Measurements from ENCODE around the gene LRRN1.

Gene LRRN1

DNA sequence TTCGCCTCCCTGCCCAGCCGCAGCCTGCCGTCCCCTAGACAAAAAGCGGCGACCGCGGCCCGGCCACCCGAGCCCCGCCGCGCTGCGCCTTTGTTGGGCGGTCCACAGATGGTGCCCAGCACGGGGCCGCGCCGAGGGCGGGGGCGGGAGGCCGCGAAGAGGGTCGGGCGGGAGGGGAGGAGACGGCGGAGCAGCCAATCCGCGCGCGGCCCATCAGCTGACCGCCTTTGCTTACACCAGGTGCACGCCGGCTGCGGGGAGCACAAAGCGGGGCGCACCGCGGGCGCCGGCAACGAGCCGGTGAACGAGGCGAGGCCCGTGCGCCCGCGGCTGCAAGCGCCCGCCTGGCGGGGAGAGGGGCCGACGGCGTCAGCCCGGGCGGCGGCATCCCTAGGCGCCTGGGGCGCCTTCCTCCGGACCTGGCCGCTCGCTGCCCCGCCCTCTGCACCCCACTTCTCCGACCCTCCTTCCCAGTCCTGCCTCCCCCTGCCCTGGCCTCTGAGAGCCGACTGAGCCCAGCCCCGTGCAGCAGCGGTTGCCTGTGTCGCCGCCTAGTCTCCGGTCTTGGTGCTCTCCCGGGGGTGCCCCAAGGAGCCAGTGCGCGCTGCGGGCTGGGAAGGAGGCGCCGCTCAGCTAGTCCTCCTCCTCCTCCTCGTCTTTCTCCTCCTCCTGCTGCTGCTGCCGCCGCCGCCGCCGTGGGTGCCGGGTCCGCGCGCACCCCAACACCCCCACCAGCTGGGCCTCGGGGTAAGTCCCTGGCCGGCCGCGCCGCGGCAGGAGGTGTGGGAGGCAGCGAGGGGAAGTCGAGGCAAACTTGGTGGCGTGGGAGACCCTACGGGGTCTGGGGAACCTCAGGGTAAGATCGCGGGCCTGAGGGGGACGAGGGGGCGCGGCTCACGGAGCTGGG lies at the start of gene LRRN1:
TSS of gene LRRN1 (plus strand) at position 259 of the 907 bp plus-strand sequence. CDS start 45,211 bp downstream, outside the sequence.
- FAIRE-seq, result no peak

- no peak for FAIRE-seq
These were observed 45.8 kb upstream of the LRRN1 start for GRCh38 chr3:3753416-3753815.

- FAIRE-seq, result no peak
These were observed 33.6 kb upstream of the LRRN1 start for GRCh38 chr3:3765661-3766060.

GRCh38 chr3:3766140-3766539 lies 33.1 kb upstream of the LRRN1 start:
- no peak for FAIRE-seq

DNA sequence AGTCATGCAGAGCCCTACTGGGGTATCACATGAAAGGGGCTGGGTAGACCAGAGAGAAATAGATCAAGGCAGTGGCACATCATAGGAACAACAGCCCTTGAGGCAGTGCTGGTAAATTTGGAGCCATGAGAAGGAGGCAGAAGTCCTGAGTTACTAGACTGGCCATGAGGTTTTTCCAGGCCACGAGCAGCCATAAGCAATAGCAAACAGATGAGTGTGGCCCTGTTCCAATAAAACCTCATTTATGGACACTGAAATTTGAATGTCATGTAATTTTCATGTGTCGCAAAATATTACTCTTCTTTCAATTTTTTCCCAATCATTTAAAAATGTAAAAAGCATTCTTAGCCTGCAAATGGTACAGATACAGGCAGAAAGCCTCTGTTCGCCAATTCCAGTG lies 28.1 kb upstream of the LRRN1 start:
- FAIRE-seq, result no peak

DNA sequence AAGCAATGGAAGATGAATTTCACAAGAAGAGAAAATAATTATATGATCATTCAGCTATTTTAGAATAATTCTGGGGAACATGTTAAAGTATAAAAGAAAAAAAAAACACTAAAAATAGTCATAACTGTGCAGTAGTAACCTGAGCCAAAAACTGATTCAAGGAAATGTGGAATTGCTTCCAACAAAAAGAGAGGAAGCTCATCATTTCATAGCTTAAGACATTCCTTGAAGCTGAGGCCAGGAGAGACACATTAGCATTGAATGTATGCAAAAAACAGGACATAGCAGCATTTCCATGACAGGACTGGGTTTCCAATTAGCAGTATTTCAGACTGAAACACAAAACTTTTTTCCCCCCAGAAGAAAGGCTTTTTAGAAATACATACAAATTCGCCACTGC lies 27.7 kb upstream of the LRRN1 start:
- no peak for FAIRE-seq

DNA sequence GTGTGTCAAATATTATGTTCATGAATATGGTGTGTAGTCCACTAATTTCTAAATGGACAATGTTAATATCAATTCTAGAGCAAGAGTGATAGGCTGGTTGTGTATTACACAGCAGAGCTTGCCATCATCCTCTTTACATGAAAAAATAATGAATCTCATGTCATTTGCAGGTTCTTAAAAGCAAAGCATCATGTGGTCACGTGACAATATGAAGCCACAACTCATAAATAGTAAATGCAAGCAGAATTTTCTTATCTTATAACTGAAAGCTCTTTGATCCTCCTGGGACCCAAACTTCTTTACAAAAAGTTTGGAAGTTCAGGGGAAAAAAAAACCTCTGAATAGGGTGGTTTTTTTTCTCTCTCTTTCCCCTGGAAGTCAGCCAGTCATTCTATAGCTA lies 26.9 kb upstream of the LRRN1 start:
- no peak for FAIRE-seq

GRCh38 chr3:3772920-3773319 lies 26.3 kb upstream of the LRRN1 start:
- FAIRE-seq, result no peak

- no peak for FAIRE-seq
These were observed 22.6 kb upstream of the LRRN1 start for GRCh38 chr3:3776607-3777006.

DNA sequence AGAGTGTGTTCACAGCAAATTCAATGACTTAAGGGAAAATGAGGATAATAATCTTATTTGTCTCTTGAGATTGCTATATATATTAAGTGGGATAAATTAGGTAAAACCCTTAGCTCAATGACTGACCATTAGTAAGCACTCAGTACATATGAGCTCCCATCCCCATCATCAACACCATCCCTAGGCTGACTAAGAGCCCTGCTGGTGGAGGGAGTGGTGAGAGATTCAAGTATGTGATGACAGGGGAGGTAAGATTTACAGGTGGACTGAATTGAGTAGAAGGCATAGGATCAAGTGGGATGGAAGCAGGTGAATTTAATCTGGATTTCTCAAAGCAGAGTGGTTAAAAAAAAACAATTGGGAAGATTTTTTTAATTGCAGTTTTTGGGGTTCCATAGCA lies 21.0 kb upstream of the LRRN1 start:
- no peak for FAIRE-seq

- no peak for FAIRE-seq
These were observed 20.5 kb upstream of the LRRN1 start for GRCh38 chr3:3778641-3779270.

DNA sequence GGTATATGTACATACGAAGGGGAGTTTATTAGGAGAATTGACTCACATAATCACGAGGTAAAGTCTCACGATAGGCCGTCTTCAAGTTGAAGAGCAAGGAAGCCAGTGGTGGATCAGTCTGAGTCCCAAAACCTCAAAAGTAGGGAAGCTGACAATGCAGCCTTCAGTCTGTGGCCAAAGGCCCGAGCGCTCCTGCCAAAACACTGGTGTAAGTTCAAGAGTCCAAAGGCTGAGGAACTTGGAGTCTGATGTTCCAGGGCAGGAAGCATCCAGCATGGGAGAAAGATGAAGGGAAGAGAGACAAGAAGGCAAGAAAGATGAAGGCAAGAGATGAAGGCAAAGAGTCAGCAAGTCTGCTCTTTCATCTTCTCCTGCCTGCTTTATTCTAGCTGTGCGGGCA lies 16.8 kb upstream of the LRRN1 start:
- no peak for FAIRE-seq

DNA sequence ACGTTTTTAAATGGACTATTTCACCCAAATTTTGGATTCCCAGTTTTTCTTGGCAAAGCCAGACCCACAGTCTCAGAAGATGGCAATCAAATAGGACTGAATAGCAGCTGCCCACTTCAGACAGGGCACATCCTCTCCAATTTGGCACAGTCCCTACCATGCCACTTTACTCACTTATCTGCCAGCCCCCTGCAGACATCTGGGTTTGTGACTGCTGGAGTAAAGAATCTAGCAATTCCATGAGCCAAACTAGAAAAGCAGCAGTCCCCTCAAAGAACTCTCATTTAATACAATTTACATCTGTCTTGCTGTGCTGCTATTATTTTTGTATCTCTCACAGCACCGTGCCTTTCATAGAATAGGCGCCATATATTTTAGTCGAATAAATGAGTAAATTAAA lies 16.0 kb upstream of the LRRN1 start:
- FAIRE-seq, result no peak

DNA sequence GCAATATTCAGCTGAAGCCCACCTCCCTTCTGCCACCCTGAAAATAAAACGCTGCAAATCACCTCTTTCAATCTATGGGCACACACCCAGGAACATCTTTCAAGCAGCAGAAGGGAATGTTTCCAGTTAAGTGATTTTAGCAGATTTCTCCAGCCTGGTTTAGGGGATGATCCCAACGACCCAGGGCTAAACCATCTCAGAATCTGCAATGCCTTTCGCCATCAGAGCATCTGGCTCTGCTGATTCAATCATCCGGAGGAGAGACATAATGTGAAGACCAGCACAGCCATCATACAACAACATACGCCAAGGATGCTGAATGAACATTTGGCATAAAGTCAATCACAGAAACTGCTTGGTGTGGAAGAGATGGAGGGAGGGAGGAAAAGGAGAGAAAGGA lies 15.5 kb upstream of the LRRN1 start:
- no peak for FAIRE-seq

GRCh38 chr3:3792391-3792790 lies 6.8 kb upstream of the LRRN1 start:
- FAIRE-seq, result no peak

- FAIRE-seq, result no peak
These were observed 559 bp upstream of the LRRN1 start for GRCh38 chr3:3798631-3799113.

DNA sequence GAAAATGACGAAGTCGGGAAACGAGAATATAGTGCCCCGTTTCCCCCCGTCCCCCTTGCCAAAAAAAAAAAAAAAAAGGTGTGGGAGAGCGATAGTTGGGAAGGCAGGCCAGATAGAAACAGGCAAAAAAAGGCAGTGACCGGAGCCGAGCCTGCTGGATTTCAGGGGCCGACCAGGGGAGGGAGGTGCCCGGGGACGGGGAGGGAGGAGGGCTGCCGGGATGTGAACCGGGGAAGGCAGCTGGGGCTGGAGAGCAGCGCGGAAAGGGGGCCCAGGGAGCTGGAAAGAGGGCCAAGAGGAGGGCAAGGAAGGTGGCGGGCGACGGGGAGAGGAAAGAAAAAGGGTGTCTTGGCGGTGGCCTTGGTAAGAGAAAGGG lies 837 bp downstream of the LRRN1 start:
- FAIRE-seq, result no peak

- FAIRE-seq, result no peak
These were observed 1.7 kb downstream of the LRRN1 start for GRCh38 chr3:3800685-3801493.

DNA sequence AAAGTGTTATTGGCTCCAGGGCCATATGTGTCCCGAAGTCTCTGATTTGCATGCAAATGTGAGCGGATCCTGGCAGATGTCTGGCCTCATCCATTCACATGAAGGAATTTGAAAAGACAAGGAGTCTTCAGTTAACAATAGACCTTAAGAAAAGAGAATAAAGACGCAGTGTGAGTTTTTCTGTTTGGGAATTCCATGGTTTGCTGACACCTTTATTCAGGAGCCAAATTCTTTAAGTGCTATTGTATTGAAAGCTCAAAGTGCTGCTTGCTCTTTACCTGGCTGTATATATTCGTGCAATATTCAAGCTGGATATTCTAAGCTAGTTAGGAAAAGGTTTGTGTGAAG lies 2.2 kb downstream of the LRRN1 start:
- no peak for FAIRE-seq

DNA sequence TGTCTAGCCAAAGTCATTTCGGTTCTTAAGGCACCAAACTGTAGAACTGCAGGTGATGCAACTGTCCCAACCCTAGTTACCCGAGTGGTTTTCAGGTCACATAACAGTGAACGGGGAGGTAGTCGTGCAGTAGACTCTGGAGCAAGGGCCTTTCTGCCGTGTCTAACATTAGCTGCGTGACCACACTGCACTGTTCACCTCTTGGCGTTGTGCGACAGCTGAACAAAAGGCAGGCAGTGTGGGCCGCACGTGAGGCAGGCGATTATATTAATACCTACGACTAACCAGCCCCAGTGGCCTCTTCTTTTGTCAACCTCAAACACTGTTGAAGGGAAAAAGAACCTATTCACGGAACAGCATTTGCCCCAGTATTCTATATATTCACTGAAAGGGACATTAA lies 2.8 kb downstream of the LRRN1 start:
- FAIRE-seq, result no peak

DNA sequence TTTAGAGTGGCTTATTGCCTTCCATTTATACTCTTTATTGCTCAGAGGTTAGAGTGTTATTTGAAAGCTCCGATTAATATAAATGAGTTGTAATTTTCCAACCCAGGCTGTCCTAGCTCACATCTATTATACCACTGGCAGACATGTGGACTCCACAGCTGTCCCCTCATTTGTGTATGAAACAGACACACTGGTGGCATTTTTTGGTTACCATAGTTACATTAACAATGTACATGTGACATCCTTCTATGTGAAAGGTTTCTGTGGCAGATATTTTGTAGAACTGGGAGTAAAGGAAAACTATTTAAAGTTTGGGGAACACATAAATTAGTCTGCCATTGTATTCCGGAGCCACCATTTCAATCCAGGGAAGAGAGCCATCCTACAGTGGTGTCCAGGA lies 5.3 kb downstream of the LRRN1 start:
- no peak for FAIRE-seq

DNA sequence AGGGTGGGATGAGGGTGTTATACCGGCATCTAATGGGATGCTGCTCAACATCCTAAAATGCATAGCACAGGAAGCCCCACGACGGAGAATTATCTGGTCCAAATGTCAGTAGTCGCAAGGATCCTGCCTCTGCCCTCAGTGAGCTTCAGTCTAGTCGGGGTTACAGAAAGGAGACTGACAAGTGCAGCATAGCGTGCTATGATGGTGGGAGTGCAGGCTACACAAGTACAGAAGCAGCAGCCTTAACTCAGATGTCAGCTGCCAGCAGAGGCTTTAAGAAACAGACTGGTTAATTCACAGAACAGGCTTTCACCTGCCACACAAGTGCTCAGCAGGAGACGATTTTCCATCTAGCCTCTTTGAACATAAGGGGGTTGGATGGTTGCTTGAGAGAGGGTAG lies 6.9 kb downstream of the LRRN1 start:
- FAIRE-seq, result no peak

- FAIRE-seq, result no peak
These were observed 7.6 kb downstream of the LRRN1 start for GRCh38 chr3:3806856-3807255.

- FAIRE-seq, result no peak
These were observed 13.8 kb downstream of the LRRN1 start for GRCh38 chr3:3813013-3813412.

Data from TTC549 (cell line).